A549 (cell line): ENCODE results near the gene GDF7. TPM values are rescaled to one million over a fixed set of nuclear protein-coding genes. Genes with fewer than 3 reads are reported as not detected.
A peak's percentile ranks its signal among the peaks of the same experiment; 100 is the strongest.

Experiments
- ATAC-seq, 2 experiments: fragments of 200-7000 bp in 1 of 2; fragments of >200 bp in 1 of 2; cut with Nextera tagmentation in 1 of 2; cut with Tn5 transposase in 1 of 2; 3 replicates each; pipeline versions ENCODE4 v1.8.0 to v1.9.1; 2018 to 2020; ENCODE audit warnings: mild to moderate bottlenecking in 1 of 2, moderate library complexity in 1 of 2
- CTCF ChIA-PET: fragments of 300-600 bp; sonication (Branson Sonifier 250); formaldehyde crosslinking; extraction: SDS; loops from one replicate; lab custom pipeline; 2021; ENCODE audit warnings: antibody characterized with exemption, inconsistent platforms; lab: Yijun Ruan, JAX
- POLR2A ChIA-PET: fragments of 350-600 bp; formaldehyde crosslinking; extraction: SDS; loops from one replicate; lab custom pipeline; 2021; ENCODE audit warnings: antibody characterized with exemption, inconsistent platforms; lab: Yijun Ruan, JAX
- DNase-seq, 2 experiments: peaks; one replicate each; pipeline versions ENCODE4 v3.0.0 to v3.0.0-alpha.2; 2011 to 2016; ENCODE audit warnings: low read depth in 1 of 2, low spot score in 1 of 2
- FAIRE-seq: peaks from 2 replicates; lab custom pipeline; 2011; peaks lifted over from hg19 to GRCh38; lab: Jason Lieb, UNC
- H3K27ac ChIP-seq, 2 experiments: fragments of >200 bp; sonication (Bioruptor Twin); formaldehyde crosslinking; 3 replicates each; pipeline ENCODE4 v1.5.1; 2016 to 2017
- H3K4me1 ChIP-seq: fragments of >200 bp; sonication (Bioruptor Twin); formaldehyde crosslinking; 3 replicates; pipeline ENCODE4 v1.6.1; 2016
- H3K4me2 ChIP-seq: fragments of >200 bp; sonication (Bioruptor Twin); formaldehyde crosslinking; 3 replicates; pipeline ENCODE4 v1.6.1; 2016
- H3K4me3 ChIP-seq: fragments of >200 bp; sonication (Bioruptor Twin); formaldehyde crosslinking; 3 replicates; pipeline ENCODE4 v1.5.1; 2016
- H3K9me3 ChIP-seq: fragments of >200 bp; sonication (Bioruptor Twin); formaldehyde crosslinking; 3 replicates; pipeline ENCODE4 v1.6.1; 2016
- CEBPB ChIP-seq, 2 experiments: fragments of >200 bp in 1 of 2; sonication (Bioruptor Twin) in 1 of 2; formaldehyde crosslinking in 1 of 2; IDR thresholded peaks; 2 replicates each; pipeline ENCODE4 v1.6.1; 2012 to 2016
- CTCF ChIP-seq: fragments of >200 bp; sonication (Bioruptor Twin); formaldehyde crosslinking; IDR thresholded peaks from 3 replicates; pipeline ENCODE4 v1.5.1; 2016
- E2F6 ChIP-seq: IDR thresholded peaks from 2 replicates; pipeline ENCODE4 v1.6.1; 2012; ENCODE audit warnings: low read depth, borderline replicate concordance
- EHF ChIP-seq: fragments of 250-450 bp; sonication (Bioruptor Pico); IDR thresholded peaks from 2 replicates; pipeline ENCODE4 v1.5.0; 2020; ENCODE audit warnings: mild to moderate bottlenecking
- ELK1 ChIP-seq: fragments of 150-350 bp; IDR thresholded peaks from 2 replicates; pipeline ENCODE4 v1.6.1; 2014; ENCODE audit warnings: low read depth, mild to moderate bottlenecking, low read length
- JUNB ChIP-seq: fragments of >200 bp; sonication (Bioruptor Twin); formaldehyde crosslinking; IDR thresholded peaks from 2 replicates; pipeline ENCODE4 v1.6.1; 2016
- KDM1A ChIP-seq: fragments of 200-600 bp; sonication (generic); IDR thresholded peaks from 2 replicates; pipeline ENCODE4 v1.6.1; 2016; ENCODE audit warnings: low read depth, mild to moderate bottlenecking
- MAFK ChIP-seq: fragments of 450-650 bp; IDR thresholded peaks from 2 replicates; pipeline ENCODE4 v1.6.1; 2014; ENCODE audit not compliant: partially characterized antibody
- MYC ChIP-seq: IDR thresholded peaks from 2 replicates; pipeline ENCODE4 v1.6.1; 2012; ENCODE audit warnings: mild to moderate bottlenecking, inconsistent platforms, low read length, improper control_type of control experiment, borderline replicate concordance
- NR3C1 ChIP-seq: fragments of >200 bp; sonication (Bioruptor Twin); formaldehyde crosslinking; IDR thresholded peaks from 3 replicates; pipeline ENCODE4 v1.6.1; 2017
- PBX3 ChIP-seq: IDR thresholded peaks from 2 replicates; pipeline ENCODE4 v1.6.1; 2012
- POLR2A ChIP-seq: IDR thresholded peaks from 2 replicates; pipeline ENCODE4 v1.6.1; 2012; ENCODE audit warnings: mild to moderate bottlenecking, low read length
- RAD21 ChIP-seq, 2 experiments: fragments of >200 bp in 1 of 2; sonication (Bioruptor Twin) in 1 of 2; formaldehyde crosslinking in 1 of 2; IDR thresholded peaks in 1 of 2; conservative IDR thresholded peaks in 1 of 2; 2 replicates in 1 of 2; 3 replicates in 1 of 2; pipeline ENCODE4 v1.6.1; 2012 to 2018; ENCODE audit warnings: inconsistent platforms in 1 of 2
- RCOR1 ChIP-seq: fragments of 150-350 bp; IDR thresholded peaks from 2 replicates; pipeline ENCODE4 v1.6.1; 2014; ENCODE audit warnings: antibody characterized with exemption, low read length, low read depth
- REST ChIP-seq: fragments of 200-600 bp; sonication (generic); IDR thresholded peaks from 2 replicates; pipeline ENCODE4 v1.6.1; 2016; ENCODE audit warnings: antibody characterized with exemption, mild to moderate bottlenecking, moderate library complexity
- RFX5 ChIP-seq: fragments of 450-650 bp; IDR thresholded peaks from 2 replicates; pipeline ENCODE4 v1.7.1; 2014; ENCODE audit warnings: antibody characterized with exemption, mild to moderate bottlenecking, moderate library complexity
- SMC3 ChIP-seq: fragments of >200 bp; sonication (Bioruptor Twin); formaldehyde crosslinking; IDR thresholded peaks from 3 replicates; pipeline ENCODE4 v1.6.1; 2018; ENCODE audit warnings: inconsistent platforms
- TP53 ChIP-seq: fragments of 250-450 bp; sonication (Bioruptor Pico); IDR thresholded peaks from 2 replicates; pipeline ENCODE4 v1.5.0; 2021; ENCODE audit warnings: mild to moderate bottlenecking, moderate library complexity
- WGBS: methylation state at CpG from one replicate; pipeline ENCODE4 v1.1.6; 2017; ENCODE audit errors: missing lambda C conversion rate; 5-methylcytosine and 5-hydroxymethylcytosine counted together
- polyA plus RNA-seq, 4 experiments: library from polyadenylated mRNA; depleted of rRNA in 3 of 4; stranded (reverse); fragments of >200 nt; fragmentation: RNase III in 1 of 4; extraction: RNeasy Plus Mini Kit Qiagen cat#74134 plus additional on column Dnase treatment in 1 of 4; gene quantifications; 2 replicates in 3 of 4; 3 replicates in 1 of 4; pipeline ENCODE4 v1.2.3, GENCODE V29; 2011 to 2017

The GDF7 gene
- polyA plus RNA-seq, 2 of the 4 experiments (the other 2 are of a cell fraction) = 0.03 to 0.05 TPM

- no peak for TF ChIP-seq MAFK
- no peak for TF ChIP-seq E2F6
- TF ChIP-seq EHF (CRISPR knock-in tag) = no peak
- TF ChIP-seq POLR2A = no peak
- TF ChIP-seq MYC = no peak
- no peak for TF ChIP-seq PBX3
Measured at GRCh38 chr2:20678086-20678395, 11.1 kb downstream of the GDF7 start (continued).

- no peak for TF ChIP-seq REST
- TF ChIP-seq RAD21 (conservative IDR thresholded peaks at IDR 0.05 in 1 of 2, IDR thresholded peaks at IDR 0.05 in 1 of 2) = no peak
- no peak for TF ChIP-seq NR3C1
- TF ChIP-seq RFX5 = no peak
- TF ChIP-seq TP53 (CRISPR knock-in tag) = no peak
- TF ChIP-seq, all 56 proteins: peak for 0
- H3K4me3 ChIP-seq = no peak overlapping the region
- 87% methylated on average over 2 of the region's 2 CpGs for WGBS
- ATAC-seq (no peak), FAIRE-seq (no peak), DNase-seq (no peak)
- H3K4me2 ChIP-seq = no peak overlapping the region
- ChIA-PET POLR2A (interaction anchor here (1.2 kb wide), 1 partner anchor 232 kb away, joined by 3 read pairs; the partner anchor contains the start of gene RHOB), CTCF (interaction anchor here (0.8 to 10.3 kb wide), 8 partner anchors 15 to 351 kb away, joined by 3 to 191 read pairs (median 4); partner anchors contain the start of gene GDF7)
- H3K27ac ChIP-seq = no peak overlapping the region
- no peaks in the 10 kb centered on the region for H3K9me3 ChIP-seq
- H3K4me1 ChIP-seq = peaks cover 21% of the 10 kb centered on the region
Measured at GRCh38 chr2:20678780-20679179, 11.8 kb downstream of the GDF7 start.

- ChIA-PET POLR2A (no interaction called here), CTCF (no interaction called here)
- WGBS = 95% methylated on average over 10 of the region's 10 CpGs
- Histone ChIP-seq H3K9me3 (no peaks in the 10 kb centered on the region), H3K4me3 (no peak overlapping the region), H3K4me1 (peaks cover 7% of the 10 kb centered on the region; the same call in 2 of the 3 replicates), H3K4me2 (no peak overlapping the region), H3K27ac (no peak overlapping the region)
- ATAC-seq = no peak
- no peak for DNase-seq
- TF ChIP-seq KDM1A = no peak
- FAIRE-seq = no peak
Measured at GRCh38 chr2:20680744-20681375, 13.9 kb downstream of the GDF7 start.

- ChIA-PET CTCF (interaction anchor here (0.7 to 1.9 kb wide), 12 partner anchors 10 to 344 kb away, joined by 3 to 15 read pairs (median 4); no protein-coding TSS in a partner anchor), POLR2A (no interaction called here)
- DNase-seq (no peak), FAIRE-seq (no peak), ATAC-seq (peak in 1 of 2 experiments; percentile 77; a peak in 3 of 6 replicates)
- H3K9me3 ChIP-seq = no peaks in the 10 kb centered on the region
- no peak overlapping the region for H3K4me2 ChIP-seq
- H3K4me3 ChIP-seq = no peak overlapping the region
- H3K4me1 ChIP-seq = no peaks in the 10 kb centered on the region
- no peak overlapping the region for H3K27ac ChIP-seq
- TF ChIP-seq RAD21 (conservative IDR thresholded peaks at IDR 0.05 in 1 of 2, IDR thresholded peaks at IDR 0.05 in 1 of 2) (peak; percentile 61 to 76), JUNB (no peak), CTCF (peak; percentile 54), SMC3 (peak; percentile 43; the same call in 2 of the 3 replicates), CEBPB (IDR thresholded peaks at IDR 0.05) (no peak), ELK1 (no peak), RCOR1 (no peak)
- TF ChIP-seq, all 56 proteins: peak for 3
- WGBS = 76% methylated on average over 7 of the region's 7 CpGs
Measured at GRCh38 chr2:20682167-20682920, 15.4 kb downstream of the GDF7 start.
